ENCODE measurements around the gene LRP1.

Gene LRP1

DNA sequence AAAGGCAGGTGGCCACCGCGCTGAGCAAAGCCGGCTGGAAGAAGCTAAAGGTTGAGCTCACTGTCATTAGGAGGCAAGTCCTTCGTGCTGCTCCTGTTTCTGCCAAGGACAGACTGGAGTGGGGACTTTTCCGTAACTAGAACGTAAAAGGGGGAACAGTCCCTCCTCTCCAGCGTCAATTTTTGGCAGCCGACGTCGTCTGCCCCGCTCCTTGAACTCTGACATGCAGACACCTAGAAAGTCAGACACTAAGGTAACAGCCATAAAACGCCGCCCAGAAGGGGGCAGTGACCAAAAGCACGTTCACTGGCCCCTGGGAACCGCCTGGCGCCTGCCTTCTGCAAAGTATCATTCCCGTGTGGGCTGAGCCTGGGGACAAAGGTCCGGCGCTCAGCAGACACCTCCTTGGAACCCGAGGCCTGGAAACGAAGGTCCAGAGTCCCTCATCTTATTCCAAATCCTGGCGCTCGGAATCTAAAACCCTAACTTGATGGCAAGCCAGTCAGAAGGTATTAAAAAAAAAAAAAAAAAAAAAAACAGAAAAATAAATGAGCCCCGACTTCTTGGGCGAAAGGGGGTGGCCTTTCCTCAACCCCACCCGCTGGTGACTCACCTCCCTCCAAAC lies 1.1 kb upstream of the LRP1 start:
- Histone ChIP-seq H3K9me3 (ENCODE audit: insufficient read depth, low read length) (peaks cover 11% of the 10 kb centered on the region), H3K4me1 (ENCODE audit: insufficient read depth, insufficient read length) (peaks cover 16% of the 10 kb centered on the region), H3K27me3 (ENCODE audit: insufficient read depth, insufficient read length) (no peaks in the 10 kb centered on the region), H3K4me3 (ENCODE audit: insufficient read length, low read depth) (peak overlapping the region; percentile 83), H3K9ac (ENCODE audit: insufficient read length, low read depth) (peak overlapping the region; percentile 99), H3K36me3 (ENCODE audit: insufficient read depth, insufficient read length, low read length) (peaks cover 9% of the 10 kb centered on the region)
- DNase-seq (ENCODE audit: low read depth, low spot score), result no peak
- TF ChIP-seq ZNF274 (IDR thresholded peaks at IDR 0.05; ENCODE audit: low read depth, low read length) (no peak), SUZ12 (IDR thresholded peaks at IDR 0.05; ENCODE audit: extremely low read depth, insufficient read depth, insufficient read length) (no peak), YY1 (IDR thresholded peaks at IDR 0.05; ENCODE audit: insufficient read depth, insufficient read length) (no peak)

DNA sequence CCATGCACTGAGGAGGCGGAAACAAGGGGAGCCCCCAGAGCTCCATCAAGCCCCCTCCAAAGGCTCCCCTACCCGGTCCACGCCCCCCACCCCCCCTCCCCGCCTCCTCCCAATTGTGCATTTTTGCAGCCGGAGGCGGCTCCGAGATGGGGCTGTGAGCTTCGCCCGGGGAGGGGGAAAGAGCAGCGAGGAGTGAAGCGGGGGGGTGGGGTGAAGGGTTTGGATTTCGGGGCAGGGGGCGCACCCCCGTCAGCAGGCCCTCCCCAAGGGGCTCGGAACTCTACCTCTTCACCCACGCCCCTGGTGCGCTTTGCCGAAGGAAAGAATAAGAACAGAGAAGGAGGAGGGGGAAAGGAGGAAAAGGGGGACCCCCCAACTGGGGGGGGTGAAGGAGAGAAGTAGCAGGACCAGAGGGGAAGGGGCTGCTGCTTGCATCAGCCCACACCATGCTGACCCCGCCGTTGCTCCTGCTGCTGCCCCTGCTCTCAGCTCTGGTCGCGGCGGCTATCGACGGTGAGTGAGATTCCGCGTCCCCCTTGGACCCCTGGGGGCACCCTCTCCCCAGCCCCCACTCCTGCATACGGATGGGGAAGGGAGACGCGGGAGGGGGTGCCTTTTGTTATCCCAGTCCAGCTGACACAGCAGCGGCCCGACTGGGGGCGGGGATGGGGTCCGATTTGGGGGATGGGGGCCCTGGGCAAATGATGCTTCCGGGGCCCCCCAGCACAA lies 400 bp downstream of the LRP1 start:
- TF ChIP-seq YY1 (IDR thresholded peaks at IDR 0.05; ENCODE audit: insufficient read depth, insufficient read length) (no peak), ZNF274 (IDR thresholded peaks at IDR 0.05; ENCODE audit: low read depth, low read length) (no peak), SUZ12 (IDR thresholded peaks at IDR 0.05; ENCODE audit: extremely low read depth, insufficient read depth, insufficient read length) (no peak)

DNA sequence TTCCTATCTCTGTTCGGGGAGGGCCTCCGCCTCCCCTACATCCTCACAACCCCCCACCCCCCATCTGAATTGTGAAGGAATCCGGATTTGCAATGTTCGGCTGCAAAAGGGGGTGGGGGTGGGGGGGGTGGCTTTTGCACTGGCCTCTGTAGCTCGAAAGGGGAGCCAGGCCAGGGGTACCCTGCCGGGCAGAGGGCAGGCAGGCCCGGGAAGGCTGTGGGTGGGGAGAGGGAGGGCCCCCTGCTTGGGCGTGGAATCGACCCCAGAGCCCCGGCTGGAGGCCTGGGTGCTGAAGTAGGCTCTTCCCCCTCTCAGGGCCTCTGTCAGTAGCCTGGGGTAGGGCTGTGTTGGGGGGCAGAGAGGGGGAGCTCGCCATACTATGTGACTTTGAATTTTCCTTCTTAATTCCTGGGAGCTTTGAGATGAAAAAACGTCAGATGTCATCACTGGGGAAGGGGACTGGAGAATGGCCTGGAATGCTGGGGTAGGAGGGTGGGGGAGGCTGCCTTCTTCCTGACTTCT lies 1.1 kb downstream of the LRP1 start:
- no peaks in the 10 kb centered on the region for H3K9me3 ChIP-seq (ENCODE audit: insufficient read depth, low read length)
- no peak for DNase-seq (ENCODE audit: low read depth, low spot score)
- H3K36me3 ChIP-seq (ENCODE audit: insufficient read depth, insufficient read length, low read length), result peaks cover 6% of the 10 kb centered on the region
- peak overlapping the region; percentile 79 for H3K4me3 ChIP-seq (ENCODE audit: insufficient read length, low read depth)
- H3K4me1 ChIP-seq (ENCODE audit: insufficient read depth, insufficient read length), result peaks cover 32% of the 10 kb centered on the region
- peak overlapping the region; percentile 92 for H3K9ac ChIP-seq (ENCODE audit: insufficient read length, low read depth)
- no peaks in the 10 kb centered on the region for H3K27me3 ChIP-seq (ENCODE audit: insufficient read depth, insufficient read length)
- TF ChIP-seq SUZ12 (IDR thresholded peaks at IDR 0.05; ENCODE audit: extremely low read depth, insufficient read depth, insufficient read length) (no peak), ZNF274 (IDR thresholded peaks at IDR 0.05; ENCODE audit: low read depth, low read length) (no peak), YY1 (IDR thresholded peaks at IDR 0.05; ENCODE audit: insufficient read depth, insufficient read length) (no peak)

More for the DNA sequence above, 400 bp downstream of the LRP1 start:
- H3K9ac ChIP-seq (ENCODE audit: insufficient read length, low read depth), result peak overlapping the region; percentile 92
- peak overlapping the region; percentile 79 for H3K4me3 ChIP-seq (ENCODE audit: insufficient read length, low read depth)
- H3K9me3 ChIP-seq (ENCODE audit: insufficient read depth, low read length), result peaks cover 4% of the 10 kb centered on the region
- DNase-seq (ENCODE audit: low read depth, low spot score), result peak; percentile 39
- no peaks in the 10 kb centered on the region for H3K27me3 ChIP-seq (ENCODE audit: insufficient read depth, insufficient read length)
- H3K4me1 ChIP-seq (ENCODE audit: insufficient read depth, insufficient read length), result peaks cover 28% of the 10 kb centered on the region
- H3K36me3 ChIP-seq (ENCODE audit: insufficient read depth, insufficient read length, low read length), result peaks cover 6% of the 10 kb centered on the region

- H3K9ac ChIP-seq (ENCODE audit: insufficient read length, low read depth), result peak overlapping the region; percentile 79
These were observed 1.6 kb downstream of the LRP1 start for GRCh38 chr12:57129889-57130288.

GRCh38 chr12:57130941-57131340 lies 2.7 kb downstream of the LRP1 start:
- H3K36me3 ChIP-seq (ENCODE audit: insufficient read depth, insufficient read length, low read length), result peaks cover 6% of the 10 kb centered on the region
- no peak overlapping the region for H3K4me3 ChIP-seq (ENCODE audit: insufficient read length, low read depth)
- TF ChIP-seq YY1 (IDR thresholded peaks at IDR 0.05; ENCODE audit: insufficient read depth, insufficient read length), result no peak
- no peak for TF ChIP-seq ZNF274 (IDR thresholded peaks at IDR 0.05; ENCODE audit: low read depth, low read length)
- no peak for TF ChIP-seq SUZ12 (IDR thresholded peaks at IDR 0.05; ENCODE audit: extremely low read depth, insufficient read depth, insufficient read length)
- DNase-seq (ENCODE audit: low read depth, low spot score), result no peak
- no peaks in the 10 kb centered on the region for H3K27me3 ChIP-seq (ENCODE audit: insufficient read depth, insufficient read length)
- H3K4me1 ChIP-seq (ENCODE audit: insufficient read depth, insufficient read length), result peaks cover 40% of the 10 kb centered on the region
- peak overlapping the region; percentile 79 for H3K9ac ChIP-seq (ENCODE audit: insufficient read length, low read depth)
- H3K9me3 ChIP-seq (ENCODE audit: insufficient read depth, low read length), result no peaks in the 10 kb centered on the region

More at GRCh38 chr12:57129889-57130288, 1.6 kb downstream of the LRP1 start:
- Histone ChIP-seq H3K9me3 (ENCODE audit: insufficient read depth, low read length) (no peaks in the 10 kb centered on the region), H3K27me3 (ENCODE audit: insufficient read depth, insufficient read length) (no peaks in the 10 kb centered on the region), H3K4me1 (ENCODE audit: insufficient read depth, insufficient read length) (peaks cover 32% of the 10 kb centered on the region), H3K36me3 (ENCODE audit: insufficient read depth, insufficient read length, low read length) (peaks cover 6% of the 10 kb centered on the region), H3K4me3 (ENCODE audit: insufficient read length, low read depth) (peak overlapping the region; percentile 79)
- no peak for TF ChIP-seq ZNF274 (IDR thresholded peaks at IDR 0.05; ENCODE audit: low read depth, low read length)
- no peak for TF ChIP-seq SUZ12 (IDR thresholded peaks at IDR 0.05; ENCODE audit: extremely low read depth, insufficient read depth, insufficient read length)
- TF ChIP-seq YY1 (IDR thresholded peaks at IDR 0.05; ENCODE audit: insufficient read depth, insufficient read length), result no peak
- no peak for DNase-seq (ENCODE audit: low read depth, low spot score)

- Histone ChIP-seq H3K4me1 (ENCODE audit: insufficient read depth, insufficient read length) (peaks cover 34% of the 10 kb centered on the region), H3K9ac (ENCODE audit: insufficient read length, low read depth) (peak overlapping the region; percentile 26), H3K9me3 (ENCODE audit: insufficient read depth, low read length) (no peaks in the 10 kb centered on the region), H3K36me3 (ENCODE audit: insufficient read depth, insufficient read length, low read length) (peaks cover 9% of the 10 kb centered on the region), H3K27me3 (ENCODE audit: insufficient read depth, insufficient read length) (no peaks in the 10 kb centered on the region), H3K4me3 (ENCODE audit: insufficient read length, low read depth) (no peak overlapping the region)
- TF ChIP-seq YY1 (IDR thresholded peaks at IDR 0.05; ENCODE audit: insufficient read depth, insufficient read length) (no peak), SUZ12 (IDR thresholded peaks at IDR 0.05; ENCODE audit: extremely low read depth, insufficient read depth, insufficient read length) (no peak), ZNF274 (IDR thresholded peaks at IDR 0.05; ENCODE audit: low read depth, low read length) (no peak)
- DNase-seq (ENCODE audit: low read depth, low spot score), result no peak
These were observed 3.8 kb downstream of the LRP1 start for GRCh38 chr12:57131896-57132744.

Data from NT2/D1 (cell line).